Brain pericyte (primary cell): ENCODE results near the gene CLCF1.

ENCODE experiments used
- DNase-seq: peaks from one replicate; pipeline ENCODE4 v3.0.0-alpha.2; 2012; ENCODE audit warnings: low read depth, low spot score

CLCF1 gene

DNA sequence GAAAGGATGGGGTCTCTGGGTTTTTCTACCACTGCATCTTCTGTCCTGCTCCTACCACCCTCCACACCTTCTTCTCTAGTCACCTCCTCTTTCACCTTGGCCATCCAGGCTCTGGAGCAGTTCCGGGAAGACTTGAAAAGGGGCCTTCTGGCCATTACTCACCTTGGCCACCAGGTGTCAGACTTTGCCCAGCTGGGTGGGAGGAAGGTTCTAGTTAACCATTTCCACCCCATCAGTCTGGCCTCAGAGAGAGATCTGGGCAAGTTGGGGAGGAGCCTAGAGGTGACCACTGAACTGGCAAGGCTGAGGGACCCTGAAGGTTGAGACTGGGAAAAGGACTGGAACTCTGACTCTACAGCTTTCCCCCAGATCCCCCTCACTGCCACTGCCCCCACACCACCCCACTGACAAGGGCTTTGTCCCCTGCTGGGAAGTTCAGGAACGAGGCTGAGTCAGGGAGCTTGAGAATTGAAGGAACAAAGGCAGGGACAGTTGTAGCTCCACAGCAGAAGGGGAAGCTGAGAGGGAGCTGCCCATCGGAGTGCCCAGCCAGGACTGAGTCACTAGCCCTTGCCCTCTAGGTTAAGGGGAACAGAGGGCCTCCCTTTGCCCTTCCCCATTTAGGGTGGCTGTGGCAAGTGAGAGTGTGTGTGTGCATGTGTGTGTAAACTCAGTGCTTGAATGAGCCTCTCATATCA, 16.4 kb downstream of the CLCF1 start:
- DNase-seq: peak; percentile 55

DNA sequence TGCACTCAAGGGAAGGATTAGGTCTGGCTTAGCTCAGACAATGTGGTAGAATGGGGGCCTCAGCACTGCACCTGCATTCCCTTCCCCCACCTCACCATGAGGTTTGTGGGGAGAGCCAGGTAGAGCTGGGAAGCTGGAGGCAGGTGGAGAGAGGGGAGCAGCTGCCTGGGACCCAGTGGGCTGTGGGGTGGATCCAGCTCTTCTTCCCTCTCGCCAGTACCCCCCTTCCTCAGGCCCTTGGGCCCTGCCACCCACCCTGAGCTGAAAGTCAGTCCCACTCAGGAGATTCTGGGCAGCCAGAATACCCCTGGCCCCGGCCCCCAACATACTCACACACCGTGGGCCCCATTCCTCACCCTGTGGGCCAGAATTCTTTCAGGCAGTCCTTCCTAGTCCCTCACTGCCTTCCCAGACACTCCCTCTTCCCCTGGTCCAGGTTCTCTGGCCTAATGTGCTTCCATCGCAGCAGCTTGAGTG, 17.0 kb downstream of the CLCF1 start:
- no peak for DNase-seq

DNA sequence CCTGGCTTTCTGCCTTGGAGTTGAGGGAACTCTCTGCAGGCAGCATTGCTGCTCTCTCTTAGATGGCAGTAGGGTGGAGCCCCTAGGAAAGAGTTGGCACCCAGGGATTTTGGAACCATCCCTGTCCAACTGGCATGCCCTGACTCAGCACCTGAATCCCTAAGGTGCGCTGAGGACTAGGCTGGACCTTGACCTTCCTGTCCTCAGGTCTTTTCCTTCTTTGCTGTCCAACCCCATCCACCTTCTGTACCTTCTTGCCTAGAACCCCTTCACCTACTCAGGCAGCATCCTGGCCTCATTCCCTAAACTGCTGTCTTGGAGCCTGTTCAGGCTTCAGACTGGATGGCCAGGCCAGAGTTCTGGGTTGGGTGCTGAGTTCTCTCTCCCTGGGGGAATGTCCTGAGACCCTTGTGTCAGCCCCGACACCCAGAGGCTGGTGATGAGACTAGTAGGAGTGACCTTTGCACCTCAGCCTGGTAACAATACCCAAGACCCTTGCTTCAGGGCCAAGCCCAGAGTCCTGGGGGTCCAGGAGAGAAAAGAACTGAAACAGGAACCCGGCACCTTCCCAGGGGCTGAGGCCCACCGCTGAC, 17.5 kb downstream of the CLCF1 start:
- DNase-seq: no peak

- DNase-seq: no peak
Measured at GRCh38 chr11:67355023-67355793, 18.2 kb downstream of the CLCF1 start.

- DNase-seq: peak; percentile 64
Measured at GRCh38 chr11:67354075-67355022, 19.0 kb downstream of the CLCF1 start.

DNA sequence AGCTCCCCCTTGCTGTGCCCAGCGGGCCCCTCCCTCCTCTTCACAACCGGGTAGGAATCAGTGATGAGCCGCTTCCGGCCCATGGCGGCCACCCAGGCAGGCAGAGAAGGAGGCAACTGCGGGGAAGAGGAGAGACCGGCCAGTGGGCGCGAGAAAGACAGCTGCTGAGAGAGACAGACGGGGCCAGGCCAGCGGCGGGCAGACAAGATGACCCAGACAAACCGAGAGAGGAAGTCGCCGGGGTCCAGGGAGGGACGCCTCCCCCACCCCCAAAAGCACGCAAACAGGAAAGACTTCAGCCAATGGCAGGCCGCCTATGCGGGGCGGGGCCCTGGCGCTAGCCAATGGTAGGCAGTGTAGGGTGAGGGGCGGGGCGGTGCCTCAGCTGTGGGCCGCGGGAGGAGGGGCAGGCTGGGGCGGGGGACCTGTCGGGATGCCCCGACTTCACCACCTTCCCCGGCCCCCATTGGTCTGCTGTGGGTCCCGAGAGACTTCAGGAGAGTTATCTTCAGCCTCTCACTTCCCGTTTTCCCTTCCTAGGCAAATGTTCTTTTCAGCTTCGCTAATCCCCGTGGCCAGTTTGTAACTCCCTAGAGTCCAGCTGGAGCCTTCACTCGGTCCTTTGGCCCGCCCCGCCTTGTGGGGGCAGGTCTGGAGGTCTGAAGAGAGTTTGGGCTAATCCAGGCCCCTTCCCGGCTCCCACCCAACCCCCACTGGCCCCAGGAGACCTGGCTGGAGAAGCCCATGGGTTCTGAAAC, 19.9 kb downstream of the CLCF1 start, which contains the start of gene POLD4:
Gene POLD4, minus strand, starts transcription at position 230 of the 758 bp plus-strand sequence. Its CDS starts 147 bp downstream, at position 83.
- peak; percentile 75 for DNase-seq

- DNase-seq: no peak
Measured at GRCh38 chr11:67352546-67353316, 20.7 kb downstream of the CLCF1 start.

DNA sequence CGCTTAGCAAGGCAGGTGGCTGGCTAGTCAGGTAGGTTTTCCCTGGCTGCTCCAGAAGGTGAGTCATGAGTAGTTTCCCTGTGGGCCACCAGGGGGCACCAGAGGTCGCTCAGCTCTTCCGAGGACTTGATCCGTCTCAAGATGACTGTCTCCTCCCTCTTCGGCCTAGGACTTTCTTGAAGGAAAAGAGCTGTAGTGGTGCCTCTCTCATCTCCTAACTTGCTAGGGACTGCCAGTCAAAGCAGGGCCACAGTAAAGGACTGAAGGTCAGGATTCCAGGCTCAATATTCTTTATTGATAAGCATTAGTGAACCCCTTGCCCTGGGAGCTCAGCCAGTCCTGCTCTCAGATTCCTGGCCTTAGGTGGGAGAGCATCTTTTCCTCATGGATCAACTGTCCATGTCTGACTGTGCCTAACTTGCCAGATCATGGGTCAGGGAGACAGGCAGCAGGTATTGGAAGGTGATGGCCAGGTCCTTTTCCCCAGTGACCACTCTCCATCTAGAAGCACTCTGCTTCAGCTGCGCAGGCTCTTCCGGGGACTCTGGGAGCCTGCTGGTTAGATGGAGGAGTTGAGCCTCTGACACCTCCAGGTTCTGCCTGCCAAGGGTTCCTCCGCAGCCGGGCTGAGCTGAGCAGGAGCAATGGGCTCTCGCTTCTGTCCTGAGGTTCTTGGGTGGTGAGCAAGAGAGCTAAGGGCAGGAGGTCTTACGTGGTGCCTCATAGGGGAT, 22.0 kb downstream of the CLCF1 start:
- no peak for DNase-seq

DNA sequence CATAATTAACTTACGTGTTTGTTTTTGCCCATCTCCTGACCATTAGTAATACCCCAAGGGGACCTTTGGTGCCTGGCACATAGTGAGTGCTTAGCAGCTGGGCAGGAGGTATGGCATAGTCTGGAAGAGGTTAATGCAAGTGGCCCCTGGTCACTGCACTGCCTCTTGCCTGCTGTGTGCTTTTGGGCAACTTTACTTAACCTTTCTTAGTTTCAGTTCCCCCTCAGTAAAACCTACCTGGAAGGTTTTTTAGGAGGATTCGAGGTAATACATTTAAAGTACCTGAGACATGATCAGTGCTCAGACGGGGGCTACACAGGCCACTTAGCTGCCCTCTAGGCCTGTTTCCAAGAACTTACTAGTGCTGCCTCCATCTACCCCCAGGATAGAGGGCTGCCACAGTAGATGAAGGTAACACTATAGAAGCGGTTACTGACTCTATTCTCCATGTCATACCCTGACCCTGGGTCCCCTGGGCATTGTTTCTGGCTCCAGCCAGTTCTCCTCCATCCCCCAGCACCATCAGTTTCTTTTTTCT, 23.4 kb downstream of the CLCF1 start:
- DNase-seq: no peak

- DNase-seq: no peak
Measured at GRCh38 chr11:67349457-67349856, 23.9 kb downstream of the CLCF1 start.

- no peak for DNase-seq
Measured at GRCh38 chr11:67349036-67349435, 24.4 kb downstream of the CLCF1 start.

- no peak for DNase-seq
Measured at GRCh38 chr11:67347964-67348749, 25.2 kb downstream of the CLCF1 start.

- DNase-seq: no peak
Measured at GRCh38 chr11:67345920-67346819, 27.2 kb downstream of the CLCF1 start.

- DNase-seq: no peak
Measured at GRCh38 chr11:67345247-67345919, 28.0 kb downstream of the CLCF1 start.

DNA sequence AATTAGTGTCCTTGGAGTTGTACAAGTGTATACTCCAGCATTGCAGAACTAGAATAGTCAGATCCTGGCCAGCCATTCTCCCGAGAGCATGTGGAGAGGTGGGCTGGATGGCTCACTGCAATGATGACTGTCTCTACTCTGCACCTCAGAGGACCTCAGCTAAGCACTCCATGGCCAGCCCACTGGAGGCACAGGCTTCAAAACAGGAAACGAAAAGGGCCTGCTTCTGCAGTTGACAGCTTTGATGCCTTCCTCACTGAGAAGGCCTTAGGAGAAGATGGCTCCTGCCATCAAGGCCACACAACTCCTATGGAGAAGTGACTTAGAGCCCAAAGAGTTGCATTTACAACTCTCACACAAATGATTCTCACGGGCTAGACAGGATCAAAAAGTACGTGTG, 29.1 kb downstream of the CLCF1 start:
- DNase-seq: no peak

DNA sequence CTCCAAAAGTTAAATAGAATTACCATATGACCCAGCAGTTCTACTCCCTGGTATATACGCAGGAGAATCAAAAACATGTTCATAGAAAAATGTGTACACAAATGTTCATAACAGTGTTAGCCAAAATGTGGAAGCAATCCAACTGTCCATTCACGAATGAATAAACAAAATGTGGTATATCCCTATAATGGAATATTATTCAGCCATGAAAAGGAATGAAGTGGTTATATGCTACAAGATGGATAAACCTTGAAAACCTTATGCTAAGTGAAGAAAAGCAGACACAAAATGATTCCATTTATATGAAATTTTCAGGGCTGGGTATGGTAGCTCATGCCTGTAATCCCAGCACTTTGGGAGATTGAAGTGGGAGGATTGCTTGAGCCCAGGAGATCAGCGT, 36.1 kb downstream of the CLCF1 start:
- no peak for DNase-seq
